Brain microvascular endothelial cell (primary cell): Measurements from ENCODE around the gene GRPEL1.

Experiments
- DNase-seq: peaks from one replicate; pipeline ENCODE4 v3.0.0-alpha.2; 2020
- H3K27ac ChIP-seq: fragments of 250-450 bp; sonication (Bioruptor Pico); 2 replicates; pipeline ENCODE4 v1.5.1; 2020; ENCODE audit warnings: mild to moderate bottlenecking, moderate library complexity
- H3K27me3 ChIP-seq: fragments of 250-450 bp; sonication (Bioruptor Pico); replicated peaks from 2 replicates; pipeline ENCODE4 v1.5.1; 2020; ENCODE audit warnings: mild to moderate bottlenecking
- H3K36me3 ChIP-seq: fragments of 250-450 bp; sonication (Bioruptor Pico); replicated peaks from 2 replicates; pipeline ENCODE4 v1.5.1; 2020; ENCODE audit warnings: mild to moderate bottlenecking
- H3K4me3 ChIP-seq: 2 replicates; pipeline ENCODE4 v1.5.1; 2011; ENCODE audit warnings: low read depth, mild to moderate bottlenecking, control low read depth, low read length, moderate library complexity
- in situ Hi-C: cut with HindIII; loops from 2 replicates; pipeline ENCODE4 v1.10.0; 2017; ENCODE audit warnings: low sequenced_read_pairs, low pct_ligation_motif_present
- TF ChIP-seq, protein P1 (sequence below): IDR thresholded peaks from 2 replicates; pipeline ENCODE4 v1.5.1; 2011; ENCODE audit warnings: low read depth, mild to moderate bottlenecking, moderate library complexity, low read length, control low read depth, inconsistent platforms; ENCODE audit errors: missing control alignments

Gene GRPEL1

GRCh38 chr4:7029212-7029611 is 38.7 kb downstream of the GRPEL1 start:
- no peak for DNase-seq
- in situ Hi-C loops, result no loop called here
- no peak overlapping the region for H3K27ac ChIP-seq
- no peak overlapping the region for H3K4me3 ChIP-seq
- no peaks in the 10 kb centered on the region for H3K27me3 ChIP-seq
- H3K36me3 ChIP-seq, result peaks cover 20% of the 10 kb centered on the region
- TF ChIP-seq, protein P1, sequence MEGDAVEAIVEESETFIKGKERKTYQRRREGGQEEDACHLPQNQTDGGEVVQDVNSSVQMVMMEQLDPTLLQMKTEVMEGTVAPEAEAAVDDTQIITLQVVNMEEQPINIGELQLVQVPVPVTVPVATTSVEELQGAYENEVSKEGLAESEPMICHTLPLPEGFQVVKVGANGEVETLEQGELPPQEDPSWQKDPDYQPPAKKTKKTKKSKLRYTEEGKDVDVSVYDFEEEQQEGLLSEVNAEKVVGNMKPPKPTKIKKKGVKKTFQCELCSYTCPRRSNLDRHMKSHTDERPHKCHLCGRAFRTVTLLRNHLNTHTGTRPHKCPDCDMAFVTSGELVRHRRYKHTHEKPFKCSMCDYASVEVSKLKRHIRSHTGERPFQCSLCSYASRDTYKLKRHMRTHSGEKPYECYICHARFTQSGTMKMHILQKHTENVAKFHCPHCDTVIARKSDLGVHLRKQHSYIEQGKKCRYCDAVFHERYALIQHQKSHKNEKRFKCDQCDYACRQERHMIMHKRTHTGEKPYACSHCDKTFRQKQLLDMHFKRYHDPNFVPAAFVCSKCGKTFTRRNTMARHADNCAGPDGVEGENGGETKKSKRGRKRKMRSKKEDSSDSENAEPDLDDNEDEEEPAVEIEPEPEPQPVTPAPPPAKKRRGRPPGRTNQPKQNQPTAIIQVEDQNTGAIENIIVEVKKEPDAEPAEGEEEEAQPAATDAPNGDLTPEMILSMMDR, result no peak

- Histone ChIP-seq H3K4me3 (no peak overlapping the region), H3K36me3 (peaks cover 20% of the 10 kb centered on the region), H3K27me3 (no peaks in the 10 kb centered on the region), H3K27ac (no peak overlapping the region)
- in situ Hi-C loops, result no loop called here
- TF ChIP-seq, protein P1, result no peak
- DNase-seq, result no peak
Observed at GRCh38 chr4:7027913-7028312, 40.0 kb downstream of the GRPEL1 start.

DNA sequence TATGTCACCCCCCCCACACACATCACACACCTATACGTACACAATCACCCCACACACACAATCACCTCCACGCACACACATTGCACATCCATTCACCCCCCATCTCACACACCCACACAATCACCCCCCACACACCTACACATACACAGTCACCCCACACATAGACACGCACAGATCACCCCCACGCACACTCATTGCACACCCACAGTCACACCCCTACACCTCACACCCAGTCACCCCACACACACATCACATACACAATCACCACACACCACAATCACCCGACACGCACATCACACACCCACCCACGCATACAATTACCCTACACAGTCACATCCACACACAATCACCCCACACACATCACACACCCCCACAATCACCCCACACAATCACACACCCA is 40.6 kb downstream of the GRPEL1 start:
- in situ Hi-C loops, result no loop called here

DNA sequence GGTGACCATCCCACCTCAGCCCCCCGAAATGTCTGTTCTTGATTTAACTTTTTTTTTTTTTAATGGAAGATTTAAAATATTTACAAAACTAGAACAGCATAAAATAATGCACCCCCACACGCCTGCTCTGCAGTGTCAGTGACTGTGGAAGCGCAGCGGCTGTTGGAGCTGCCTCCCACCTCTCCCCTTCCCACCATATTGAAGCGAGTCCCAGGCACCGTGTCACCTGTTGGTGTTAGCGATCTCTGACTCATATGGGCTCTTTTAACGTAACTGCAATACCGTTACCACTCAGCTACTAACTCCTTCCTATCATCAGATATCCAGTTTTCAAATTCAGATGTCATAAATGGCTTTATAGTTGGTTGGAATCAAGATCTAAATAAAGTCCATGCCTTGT is 41.8 kb downstream of the GRPEL1 start:
- no peaks in the 10 kb centered on the region for H3K27me3 ChIP-seq
- in situ Hi-C loops, result no loop called here
- H3K27ac ChIP-seq, result no peak overlapping the region
- H3K36me3 ChIP-seq, result peaks cover 14% of the 10 kb centered on the region
- TF ChIP-seq, protein P1, result no peak
- no peak for DNase-seq
- no peak overlapping the region for H3K4me3 ChIP-seq

More for the DNA sequence above, 40.6 kb downstream of the GRPEL1 start:
- no peak for DNase-seq
- Histone ChIP-seq H3K27ac (no peak overlapping the region), H3K27me3 (no peaks in the 10 kb centered on the region), H3K4me3 (no peak overlapping the region), H3K36me3 (peaks cover 16% of the 10 kb centered on the region)
- TF ChIP-seq, protein P1, result no peak

GRCh38 chr4:7025040-7025602 is 42.7 kb downstream of the GRPEL1 start:
- in situ Hi-C loops, result no loop called here
- H3K27ac ChIP-seq, result no peak overlapping the region
- no peaks in the 10 kb centered on the region for H3K27me3 ChIP-seq
- TF ChIP-seq, protein P1, result no peak
- peaks cover 6% of the 10 kb centered on the region for H3K36me3 ChIP-seq
- no peak for DNase-seq
- no peak overlapping the region for H3K4me3 ChIP-seq

- in situ Hi-C loops, result no loop called here
- Histone ChIP-seq H3K27me3 (no peaks in the 10 kb centered on the region), H3K27ac (no peak overlapping the region), H3K36me3 (peaks cover 6% of the 10 kb centered on the region), H3K4me3 (no peak overlapping the region)
- TF ChIP-seq, protein P1, result no peak
- no peak for DNase-seq
Observed at GRCh38 chr4:7024336-7024890, 43.5 kb downstream of the GRPEL1 start.
